ENCODE measurements around the gene PYCR2.

The PYCR2 gene

GRCh38 chr1:225926551-225927113 lies 2.6 kb upstream of the PYCR2 start:
- DNase-seq (ENCODE audit: extremely low spot score, insufficient read length, low read depth) = no peak
- FAIRE-seq = no peak

GRCh38 chr1:225923381-225923691 lies 714 bp downstream of the PYCR2 start:
- DNase-seq (ENCODE audit: extremely low spot score, insufficient read length, low read depth) = no peak
- FAIRE-seq = no peak

GRCh38 chr1:225921734-225922709 lies 2.0 kb downstream of the PYCR2 start:
- DNase-seq (ENCODE audit: extremely low spot score, insufficient read length, low read depth) = no peak
- no peak for FAIRE-seq

GRCh38 chr1:225919906-225920305 lies 4.1 kb downstream of the PYCR2 start:
- FAIRE-seq (no peak), DNase-seq (ENCODE audit: extremely low spot score, insufficient read length, low read depth) (no peak)

- DNase-seq (ENCODE audit: extremely low spot score, insufficient read length, low read depth) (no peak), FAIRE-seq (no peak)
Measured at GRCh38 chr1:225918280-225918679, 5.8 kb downstream of the PYCR2 start.

- no peak for DNase-seq (ENCODE audit: extremely low spot score, insufficient read length, low read depth)
- no peak for FAIRE-seq
Measured at GRCh38 chr1:225917536-225917935, 6.5 kb downstream of the PYCR2 start.

- no peak for FAIRE-seq
- no peak for DNase-seq (ENCODE audit: extremely low spot score, insufficient read length, low read depth)
Measured at GRCh38 chr1:225917101-225917500, 6.9 kb downstream of the PYCR2 start.

GRCh38 chr1:225915538-225915991 lies 8.5 kb downstream of the PYCR2 start:
- DNase-seq (ENCODE audit: extremely low spot score, insufficient read length, low read depth) (no peak), FAIRE-seq (no peak)

GRCh38 chr1:225914947-225915346 lies 9.1 kb downstream of the PYCR2 start:
- DNase-seq (ENCODE audit: extremely low spot score, insufficient read length, low read depth) (no peak), FAIRE-seq (no peak)

- no peak for DNase-seq (ENCODE audit: extremely low spot score, insufficient read length, low read depth)
- no peak for FAIRE-seq
Measured at GRCh38 chr1:225914391-225914790, 9.7 kb downstream of the PYCR2 start.

GRCh38 chr1:225911191-225912130 lies 12.6 kb downstream of the PYCR2 start:
- no peak for FAIRE-seq
- DNase-seq (ENCODE audit: extremely low spot score, insufficient read length, low read depth) = peak; percentile 58

GRCh38 chr1:225909477-225909876 lies 14.6 kb downstream of the PYCR2 start:
- FAIRE-seq (no peak), DNase-seq (ENCODE audit: extremely low spot score, insufficient read length, low read depth) (no peak)

GRCh38 chr1:225908773-225909172 lies 15.3 kb downstream of the PYCR2 start:
- no peak for FAIRE-seq

GRCh38 chr1:225908013-225908640 lies 15.9 kb downstream of the PYCR2 start:
- FAIRE-seq (no peak), DNase-seq (ENCODE audit: extremely low spot score, insufficient read length, low read depth) (no peak)

More at GRCh38 chr1:225908773-225909172, 15.3 kb downstream of the PYCR2 start:
- no peak for DNase-seq (ENCODE audit: extremely low spot score, insufficient read length, low read depth)

- DNase-seq (ENCODE audit: extremely low spot score, insufficient read length, low read depth) (no peak), FAIRE-seq (no peak)
Measured at GRCh38 chr1:225907341-225907740, 16.7 kb downstream of the PYCR2 start.

GRCh38 chr1:225906467-225906866 lies 17.6 kb downstream of the PYCR2 start:
- FAIRE-seq = no peak
- no peak for DNase-seq (ENCODE audit: extremely low spot score, insufficient read length, low read depth)

GRCh38 chr1:225903623-225904022 lies 20.4 kb downstream of the PYCR2 start:
- no peak for FAIRE-seq
- no peak for DNase-seq (ENCODE audit: extremely low spot score, insufficient read length, low read depth)

GRCh38 chr1:225899044-225899925 lies 24.8 kb downstream of the PYCR2 start:
- FAIRE-seq (no peak), DNase-seq (ENCODE audit: extremely low spot score, insufficient read length, low read depth) (no peak)

Data from GM18507 (cell line).